GM18505 (cell line): Measurements from ENCODE around the gene DZIP1L.
A peak's percentile ranks its signal among the peaks of the same experiment; 100 is the strongest.

ENCODE experiments used
- ATAC-seq: cut with Tn5 transposase; IDR thresholded peaks from one replicate; pipeline ENCODE4 v1.9.1; 2021; ENCODE audit not compliant: unreplicated experiment
- POLR2A ChIP-seq: IDR thresholded peaks from 4 replicates; pipeline ENCODE4 v1.6.1; 2011; ENCODE audit warnings: borderline replicate concordance; ENCODE audit not compliant: insufficient read depth, insufficient read length; ENCODE audit errors: extremely low read depth

Gene DZIP1L

DNA sequence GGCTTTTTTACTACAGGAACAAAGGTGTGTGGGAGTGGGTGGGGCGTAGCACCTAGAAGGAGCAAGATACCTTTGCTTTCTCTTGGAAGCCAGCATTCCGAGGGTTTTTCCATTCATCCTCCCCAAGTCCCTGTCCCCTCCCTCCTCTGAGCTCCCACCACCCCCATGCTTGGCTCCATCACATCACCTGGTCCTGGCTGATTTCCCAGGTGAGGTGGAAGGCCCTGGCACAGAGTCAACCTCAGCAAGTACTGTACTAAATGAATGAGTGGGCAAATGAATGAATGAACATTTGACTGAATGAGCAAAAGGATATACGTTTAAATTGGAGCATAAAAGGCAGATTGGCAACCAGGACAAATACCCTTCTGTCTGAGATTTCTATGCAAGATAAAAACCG lies 45.4 kb downstream of the DZIP1L start:
- TF ChIP-seq POLR2A: no peak
- ATAC-seq: no peak

DNA sequence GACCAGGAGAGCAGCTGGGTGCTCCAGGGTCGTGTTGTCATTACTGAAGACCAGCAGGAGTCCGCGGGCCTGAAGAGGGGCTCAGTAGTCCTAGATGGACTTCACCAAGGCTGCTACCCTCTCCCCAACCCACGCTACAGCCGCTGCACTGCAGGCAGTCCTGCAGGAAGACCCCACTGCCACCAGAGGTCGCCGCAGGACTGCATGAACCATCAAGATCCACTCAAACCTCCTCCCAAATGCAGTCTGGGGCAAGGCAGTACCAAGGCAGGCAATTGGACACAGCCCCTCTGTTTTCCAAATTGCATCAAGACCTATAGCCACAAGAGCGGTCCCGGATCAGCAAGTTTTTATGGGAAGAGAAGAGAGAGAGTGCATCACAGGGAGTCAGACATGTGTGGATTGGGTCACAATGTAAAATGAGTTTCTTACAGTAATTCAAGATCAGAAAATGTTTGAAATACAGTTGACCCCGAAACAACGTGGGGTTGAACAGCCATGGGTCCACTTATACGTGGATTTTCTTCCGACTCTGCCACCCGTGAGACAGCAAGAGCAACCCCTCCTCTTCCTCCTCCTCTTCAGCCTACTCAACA lies 46.7 kb downstream of the DZIP1L start:
- peak; percentile 77 for ATAC-seq
- TF ChIP-seq POLR2A: no peak

- no peak for ATAC-seq
- no peak for TF ChIP-seq POLR2A
Observed at GRCh38 chr3:138068046-138068445, 47.4 kb downstream of the DZIP1L start.

DNA sequence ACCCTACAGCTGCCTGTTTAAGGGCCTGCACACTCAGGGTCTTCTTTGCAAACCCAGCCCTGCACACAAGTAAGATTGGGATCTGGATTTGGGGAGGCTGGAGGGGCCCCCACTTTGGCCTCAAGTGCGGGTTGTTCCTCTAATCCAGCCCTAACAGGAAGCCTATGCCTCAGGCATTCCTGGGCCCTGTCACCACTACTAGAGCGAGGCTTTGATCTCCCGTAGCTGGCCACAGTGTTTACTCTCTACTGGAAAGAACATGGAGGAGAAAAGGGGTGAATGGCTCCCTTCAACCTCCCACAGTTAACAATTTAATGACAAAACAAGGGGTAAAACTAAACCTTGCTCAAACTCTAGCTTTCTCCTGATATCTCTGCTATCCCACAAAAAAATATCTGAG lies 48.4 kb downstream of the DZIP1L start:
- TF ChIP-seq POLR2A: no peak
- ATAC-seq: no peak

DNA sequence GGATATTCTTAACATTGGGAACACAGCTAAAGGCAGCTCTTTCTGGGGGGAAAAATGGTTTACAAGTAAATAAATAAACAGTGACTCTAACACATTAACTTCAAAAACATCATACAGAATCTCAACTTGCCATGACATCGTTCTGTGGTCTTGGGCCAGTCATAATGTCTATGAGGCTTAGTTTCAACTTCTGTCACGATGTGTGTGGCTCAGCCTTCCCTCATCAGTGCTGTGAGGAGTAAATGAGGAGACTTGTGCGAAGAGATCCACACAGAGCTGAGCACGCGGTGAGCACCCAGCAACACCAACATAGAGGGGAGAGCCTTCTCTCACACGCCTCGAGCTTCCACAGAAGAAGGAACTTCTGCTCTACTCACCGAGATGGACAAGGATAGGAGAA lies 49.0 kb downstream of the DZIP1L start:
- peak; percentile 86 for ATAC-seq
- no peak for TF ChIP-seq POLR2A

- peak; percentile 1 for ATAC-seq
- no peak for TF ChIP-seq POLR2A
Observed at GRCh38 chr3:138065949-138066348, 49.5 kb downstream of the DZIP1L start.

DNA sequence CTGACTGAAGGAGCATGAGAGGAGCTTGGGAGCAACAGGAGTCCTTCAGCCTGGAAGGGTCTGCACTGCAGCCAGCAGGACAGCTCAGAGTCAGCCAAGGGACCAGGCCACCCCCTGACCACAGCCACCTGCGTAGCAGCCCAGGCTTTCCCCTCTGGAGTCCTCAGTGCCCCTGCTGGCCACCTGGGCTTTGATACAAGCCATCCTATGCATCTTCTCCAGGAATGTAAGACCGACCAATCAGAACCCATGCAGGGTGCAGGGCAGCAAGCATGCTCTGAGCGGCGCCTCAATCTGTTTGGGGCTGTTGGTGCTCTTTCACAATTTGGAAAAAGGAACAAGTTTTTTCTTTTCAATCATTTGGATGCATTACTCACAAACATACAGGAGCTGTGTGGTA lies 52.0 kb downstream of the DZIP1L start:
- TF ChIP-seq POLR2A: no peak
- no peak for ATAC-seq

DNA sequence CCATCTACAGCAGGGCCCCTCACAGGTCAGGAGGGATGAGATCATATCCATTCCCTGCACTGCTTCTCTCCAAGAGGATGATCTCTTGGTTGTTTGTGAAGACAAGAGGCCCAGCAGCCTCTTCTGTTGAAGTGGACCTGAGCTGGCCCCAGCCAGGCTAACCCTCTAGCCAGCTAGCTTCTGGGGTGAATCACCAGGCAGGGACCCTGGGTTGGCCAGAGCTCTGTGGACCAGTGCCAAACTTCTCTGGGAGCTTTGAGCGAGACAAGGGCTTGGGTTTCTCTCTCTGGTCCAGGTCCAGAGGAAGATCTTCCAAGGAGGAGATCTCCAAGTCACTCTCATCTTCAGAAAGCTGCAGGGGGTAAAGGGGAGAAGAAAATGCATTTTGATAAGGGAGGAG lies 52.8 kb downstream of the DZIP1L start:
- TF ChIP-seq POLR2A: no peak
- no peak for ATAC-seq

- ATAC-seq: no peak
- TF ChIP-seq POLR2A: no peak
Observed at GRCh38 chr3:138062037-138062436, 53.4 kb downstream of the DZIP1L start.

GRCh38 chr3:138060792-138061191 lies 54.6 kb downstream of the DZIP1L start:
- no peak for TF ChIP-seq POLR2A
- no peak for ATAC-seq

GRCh38 chr3:138059261-138059660 lies 56.1 kb downstream of the DZIP1L start:
- ATAC-seq: no peak
- no peak for TF ChIP-seq POLR2A

DNA sequence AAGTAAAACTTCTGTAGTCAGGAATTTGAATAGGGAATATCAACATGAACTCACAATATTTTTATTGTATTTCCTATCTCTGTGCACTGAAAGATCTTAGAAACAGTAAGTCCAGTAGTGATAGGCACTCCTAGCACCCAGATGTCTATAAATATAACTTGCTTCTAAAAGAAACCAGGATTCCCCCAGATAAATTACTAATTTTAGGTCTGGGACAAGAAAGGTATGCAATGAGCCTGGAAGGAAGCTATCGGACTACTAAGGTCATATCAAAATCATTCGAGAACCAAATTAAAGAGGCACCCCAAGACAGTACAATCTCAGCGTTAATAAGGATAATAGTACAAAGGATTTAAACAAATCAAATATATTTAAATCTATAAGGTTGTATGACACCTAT lies 58.0 kb downstream of the DZIP1L start:
- no peak for ATAC-seq
- TF ChIP-seq POLR2A: no peak

DNA sequence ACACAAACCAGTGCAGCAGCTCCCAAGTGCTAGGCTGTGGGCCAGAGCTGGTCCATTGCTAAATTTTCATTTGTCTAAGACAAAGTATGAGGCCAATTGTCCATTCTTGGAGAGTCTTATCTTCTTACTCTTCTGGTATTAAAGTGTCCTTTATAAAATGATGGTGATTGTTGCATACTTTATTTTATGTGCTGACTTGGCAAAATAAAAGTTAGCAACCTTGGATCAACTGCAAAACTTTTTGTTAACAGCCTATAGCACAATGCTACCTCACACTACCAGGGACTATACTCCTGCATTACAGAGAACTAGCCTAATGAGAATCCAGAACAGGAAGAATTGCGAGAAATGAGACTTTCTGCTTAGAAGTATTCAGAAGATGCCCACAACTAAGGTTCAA lies 61.4 kb downstream of the DZIP1L start:
- ATAC-seq: no peak
- TF ChIP-seq POLR2A: no peak

GRCh38 chr3:138051947-138052802 lies 63.2 kb downstream of the DZIP1L start:
- TF ChIP-seq POLR2A: no peak
- ATAC-seq: peak; percentile 76
